GM18508 (cell line): ENCODE data around the gene FANCD2OS.
"Not testable (repeated sequence)": the region's sequence is repeated elsewhere in the genome, so short reads cannot be mapped to it uniquely, and the experiment has no call there.

Source experiments
- ATAC-seq: cut with Tn5 transposase; IDR thresholded peaks from one replicate; pipeline ENCODE4 v1.9.1; 2021; ENCODE audit warnings: moderate number of reproducible peaks; ENCODE audit not compliant: insufficient read depth, unreplicated experiment

FANCD2OS gene

GRCh38 chr3:10108091-10108490 is at the start of gene FANCD2OS:
Gene FANCD2OS, minus strand, starts transcription at chr3:10108255. Its CDS starts 3,481 bp downstream, at chr3:10104774.
- no peak for ATAC-seq

- no peak for ATAC-seq
Observed at GRCh38 chr3:10157031-10157430, 49.0 kb upstream of the FANCD2OS start.

- ATAC-seq: no peak
Observed at GRCh38 chr3:10155658-10156057, 47.6 kb upstream of the FANCD2OS start.

GRCh38 chr3:10155123-10155472 is 47.0 kb upstream of the FANCD2OS start:
- ATAC-seq: no peak

- ATAC-seq: no peak
Observed at GRCh38 chr3:10154335-10155122, 46.5 kb upstream of the FANCD2OS start.

- ATAC-seq: no peak
Observed at GRCh38 chr3:10150987-10151386, 42.9 kb upstream of the FANCD2OS start.

- no peak for ATAC-seq
Observed at GRCh38 chr3:10149226-10149625, 41.2 kb upstream of the FANCD2OS start.

- ATAC-seq: no peak
Observed at GRCh38 chr3:10145685-10146084, 37.6 kb upstream of the FANCD2OS start.

- no peak for ATAC-seq
Observed at GRCh38 chr3:10142707-10143560, 34.9 kb upstream of the FANCD2OS start.

GRCh38 chr3:10140996-10141546 is 33.0 kb upstream of the FANCD2OS start:
- no peak for ATAC-seq

- no peak for ATAC-seq
Observed at GRCh38 chr3:10137178-10137577, 29.1 kb upstream of the FANCD2OS start.

GRCh38 chr3:10136426-10137005 is 28.5 kb upstream of the FANCD2OS start:
- ATAC-seq: no peak

GRCh38 chr3:10135872-10136271 is 27.8 kb upstream of the FANCD2OS start:
- not testable (repeated sequence) for ATAC-seq

- ATAC-seq: no peak
Observed at GRCh38 chr3:10122724-10123123, 14.7 kb upstream of the FANCD2OS start.

- ATAC-seq: no peak
Observed at GRCh38 chr3:10121064-10121463, 13.0 kb upstream of the FANCD2OS start.

GRCh38 chr3:10119376-10119775 is 11.3 kb upstream of the FANCD2OS start:
- ATAC-seq: no peak

GRCh38 chr3:10116928-10117327 is 8.9 kb upstream of the FANCD2OS start:
- ATAC-seq: no peak

- no peak for ATAC-seq
Observed at GRCh38 chr3:10116138-10116460, 8.0 kb upstream of the FANCD2OS start.

GRCh38 chr3:10115326-10116137 is 7.5 kb upstream of the FANCD2OS start, which contains the start of gene BRK1:
Gene BRK1, plus strand, starts transcription at chr3:10115675. Its CDS starts 27 bp downstream, at chr3:10115702.
- ATAC-seq: peak; percentile 70

- no peak for ATAC-seq
Observed at GRCh38 chr3:10106919-10107318, 1.1 kb downstream of the FANCD2OS start.
